Mammary epithelial cell (primary cell): Measurements from ENCODE around the gene PTPRS.

ENCODE experiments used
- EZH2 ChIP-seq: IDR thresholded peaks from 2 replicates; pipeline ENCODE4 v1.6.1; 2012; ENCODE audit warnings: low read length, inconsistent platforms, borderline replicate concordance
- TF ChIP-seq, protein P1 (sequence below), 2 donors: IDR thresholded peaks in 1 of 2; conservative IDR thresholded peaks in 1 of 2; 2 replicates each; pipeline ENCODE4 v1.5.1; 2011 to 2012; ENCODE audit warnings: inconsistent platforms in 2 of 2, low read length in 2 of 2, mild to moderate bottlenecking in 2 of 2, control low read depth in 1 of 2, low read depth in 1 of 2; ENCODE audit not compliant: insufficient read depth in 1 of 2; ENCODE audit errors: extremely low read depth in 1 of 2

DNA sequence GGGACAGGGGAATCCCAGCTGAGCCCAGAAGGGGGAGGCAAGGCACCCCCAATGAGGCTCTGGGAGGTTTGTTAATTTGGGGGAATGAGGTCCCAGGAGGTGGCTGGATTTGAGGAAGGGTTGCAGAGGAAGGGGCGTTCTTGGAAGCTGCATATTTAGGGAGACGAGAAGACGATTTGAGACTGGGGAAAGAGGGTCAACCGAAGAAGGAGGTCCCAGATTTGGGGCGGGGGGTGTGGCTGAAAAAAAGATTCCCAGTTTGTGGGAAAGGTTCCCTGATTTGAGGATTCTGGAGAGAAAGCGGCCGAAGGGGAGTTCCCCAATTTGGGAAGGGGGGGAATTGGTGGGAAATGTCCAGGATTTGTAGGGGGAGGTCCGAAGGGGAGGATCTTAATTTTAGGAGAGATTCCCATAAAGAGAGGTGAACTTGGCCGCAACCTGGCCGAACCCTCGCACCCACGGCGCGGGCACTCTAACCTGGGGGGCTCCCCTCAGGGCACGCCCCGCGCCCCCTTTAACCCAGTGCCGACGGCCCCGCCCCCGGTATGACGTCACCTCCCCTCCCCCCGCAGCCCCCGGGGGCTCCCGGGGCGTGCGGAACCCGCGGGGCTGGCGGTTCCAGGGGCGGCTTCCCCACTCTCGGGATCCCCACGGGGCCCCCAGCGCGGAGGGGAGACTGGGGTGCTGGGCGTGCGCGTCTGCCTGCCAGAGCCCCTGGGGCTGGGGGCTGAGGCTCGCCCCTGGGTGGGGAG is 1.2 kb downstream of the PTPRS start:
- TF ChIP-seq, protein P1, sequence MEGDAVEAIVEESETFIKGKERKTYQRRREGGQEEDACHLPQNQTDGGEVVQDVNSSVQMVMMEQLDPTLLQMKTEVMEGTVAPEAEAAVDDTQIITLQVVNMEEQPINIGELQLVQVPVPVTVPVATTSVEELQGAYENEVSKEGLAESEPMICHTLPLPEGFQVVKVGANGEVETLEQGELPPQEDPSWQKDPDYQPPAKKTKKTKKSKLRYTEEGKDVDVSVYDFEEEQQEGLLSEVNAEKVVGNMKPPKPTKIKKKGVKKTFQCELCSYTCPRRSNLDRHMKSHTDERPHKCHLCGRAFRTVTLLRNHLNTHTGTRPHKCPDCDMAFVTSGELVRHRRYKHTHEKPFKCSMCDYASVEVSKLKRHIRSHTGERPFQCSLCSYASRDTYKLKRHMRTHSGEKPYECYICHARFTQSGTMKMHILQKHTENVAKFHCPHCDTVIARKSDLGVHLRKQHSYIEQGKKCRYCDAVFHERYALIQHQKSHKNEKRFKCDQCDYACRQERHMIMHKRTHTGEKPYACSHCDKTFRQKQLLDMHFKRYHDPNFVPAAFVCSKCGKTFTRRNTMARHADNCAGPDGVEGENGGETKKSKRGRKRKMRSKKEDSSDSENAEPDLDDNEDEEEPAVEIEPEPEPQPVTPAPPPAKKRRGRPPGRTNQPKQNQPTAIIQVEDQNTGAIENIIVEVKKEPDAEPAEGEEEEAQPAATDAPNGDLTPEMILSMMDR (conservative IDR thresholded peaks at IDR 0.05 in 1 of 2, IDR thresholded peaks at IDR 0.05 in 1 of 2; ENCODE audit: extremely low read depth in 1 of 2, insufficient read depth in 1 of 2, low read depth in 1 of 2, low read length in 2 of 2), result no peak
- TF ChIP-seq EZH2, result no peak
